ENCODE measurements around the gene NEXMIF. TPM values are rescaled to one million over a fixed set of nuclear protein-coding genes. Genes with fewer than 3 reads are reported as not detected.

The NEXMIF gene
- total RNA-seq, 2 donors from 2014 or later: 1.8 to 1.9 TPM

- Histone ChIP-seq H3K27ac (ENCODE audit: low read depth, low read length) (no peak overlapping the region), H3K36me3 (ENCODE audit: control insufficient read depth, insufficient read depth, low read length) (no peaks in the 10 kb centered on the region), H3K4me1 (ENCODE audit: control insufficient read depth, insufficient read depth, low read length) (no peaks in the 10 kb centered on the region), H3K27me3 (ENCODE audit: control insufficient read depth, insufficient read depth, low read length, poor library complexity, severe bottlenecking) (no peaks in the 10 kb centered on the region), H3K9ac (ENCODE audit: extremely low read depth, low read length, poor library complexity, severe bottlenecking) (no peak overlapping the region), H3K4me3 (ENCODE audit: low read length) (no peak overlapping the region), H3K9me3 (ENCODE audit: control insufficient read depth, low read length) (no peaks in the 10 kb centered on the region)
- TF ChIP-seq, protein P1, sequence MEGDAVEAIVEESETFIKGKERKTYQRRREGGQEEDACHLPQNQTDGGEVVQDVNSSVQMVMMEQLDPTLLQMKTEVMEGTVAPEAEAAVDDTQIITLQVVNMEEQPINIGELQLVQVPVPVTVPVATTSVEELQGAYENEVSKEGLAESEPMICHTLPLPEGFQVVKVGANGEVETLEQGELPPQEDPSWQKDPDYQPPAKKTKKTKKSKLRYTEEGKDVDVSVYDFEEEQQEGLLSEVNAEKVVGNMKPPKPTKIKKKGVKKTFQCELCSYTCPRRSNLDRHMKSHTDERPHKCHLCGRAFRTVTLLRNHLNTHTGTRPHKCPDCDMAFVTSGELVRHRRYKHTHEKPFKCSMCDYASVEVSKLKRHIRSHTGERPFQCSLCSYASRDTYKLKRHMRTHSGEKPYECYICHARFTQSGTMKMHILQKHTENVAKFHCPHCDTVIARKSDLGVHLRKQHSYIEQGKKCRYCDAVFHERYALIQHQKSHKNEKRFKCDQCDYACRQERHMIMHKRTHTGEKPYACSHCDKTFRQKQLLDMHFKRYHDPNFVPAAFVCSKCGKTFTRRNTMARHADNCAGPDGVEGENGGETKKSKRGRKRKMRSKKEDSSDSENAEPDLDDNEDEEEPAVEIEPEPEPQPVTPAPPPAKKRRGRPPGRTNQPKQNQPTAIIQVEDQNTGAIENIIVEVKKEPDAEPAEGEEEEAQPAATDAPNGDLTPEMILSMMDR (conservative IDR thresholded peaks at IDR 0.05): no peak
- DNase-seq: no peak
- H3K27me3 Mint-ChIP-seq (ENCODE audit: insufficient read depth): no peaks in the 10 kb centered on the region
- H3K4me1 Mint-ChIP-seq: peaks cover 8% of the 10 kb centered on the region
- 50 to 78% methylated on average over 1 to 3 of the region's 3 CpGs for WGBS, 2 experiments (ENCODE audit: insufficient coverage in 1 of 2, insufficient read length in 1 of 2)
- H3K9me3 Mint-ChIP-seq: peaks cover 34% of the 10 kb centered on the region
- no peaks in the 10 kb centered on the region for H3K36me3 Mint-ChIP-seq (ENCODE audit: low read depth)
- H3K27ac Mint-ChIP-seq: no peak overlapping the region
- H3K4me3 Mint-ChIP-seq: no peak overlapping the region
Observed at GRCh38 chrX:74779175-74779574, 146.1 kb downstream of the NEXMIF start.

GRCh38 chrX:74774988-74775387, 150.3 kb downstream of the NEXMIF start:
- Mint-ChIP-seq H3K4me3 (no peak overlapping the region), H3K4me1 (peaks cover 8% of the 10 kb centered on the region), H3K27ac (no peak overlapping the region), H3K9me3 (peaks cover 31% of the 10 kb centered on the region), H3K36me3 (ENCODE audit: low read depth) (no peaks in the 10 kb centered on the region), H3K27me3 (ENCODE audit: insufficient read depth) (no peaks in the 10 kb centered on the region)
- H3K9me3 ChIP-seq (ENCODE audit: control insufficient read depth, low read length): no peaks in the 10 kb centered on the region
- 94% methylated on average over 1 of the region's 1 CpG; no CpG with 5 or more reads in 1 of the 2 experiments for WGBS, 2 experiments (ENCODE audit: insufficient coverage in 1 of 2, insufficient read length in 1 of 2)
- H3K27ac ChIP-seq (ENCODE audit: low read depth, low read length): no peak overlapping the region
- H3K4me3 ChIP-seq (ENCODE audit: low read length): no peak overlapping the region
- H3K36me3 ChIP-seq (ENCODE audit: control insufficient read depth, insufficient read depth, low read length): no peaks in the 10 kb centered on the region
- H3K4me1 ChIP-seq (ENCODE audit: control insufficient read depth, insufficient read depth, low read length): no peaks in the 10 kb centered on the region
- no peak overlapping the region for H3K9ac ChIP-seq (ENCODE audit: extremely low read depth, low read length, poor library complexity, severe bottlenecking)
- DNase-seq: no peak
- H3K27me3 ChIP-seq (ENCODE audit: control insufficient read depth, insufficient read depth, low read length, poor library complexity, severe bottlenecking): no peaks in the 10 kb centered on the region
- TF ChIP-seq, protein P1 (conservative IDR thresholded peaks at IDR 0.05): no peak

DNA sequence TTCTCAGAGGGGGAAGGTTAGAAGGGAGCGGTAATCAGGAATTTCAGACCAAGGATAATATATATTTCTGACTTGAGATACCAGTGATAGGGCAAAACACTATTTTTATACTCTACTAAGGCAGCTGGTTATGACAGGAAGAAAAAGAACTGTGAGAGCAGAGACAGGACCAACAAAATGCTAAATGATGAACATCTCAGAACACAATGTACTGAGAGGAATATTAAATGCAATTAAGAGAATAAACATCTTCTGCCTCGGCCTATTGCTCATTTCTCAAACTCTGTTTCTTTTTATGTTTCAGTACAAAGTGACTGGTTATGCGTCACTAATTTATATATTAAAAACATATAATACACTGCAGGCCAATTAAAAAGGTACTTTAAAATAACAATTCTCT, 188.8 kb downstream of the NEXMIF start:
- TF ChIP-seq, protein P1 (conservative IDR thresholded peaks at IDR 0.05): no peak
- H3K9ac ChIP-seq (ENCODE audit: extremely low read depth, low read length, poor library complexity, severe bottlenecking): no peak overlapping the region
- H3K27ac Mint-ChIP-seq: no peak overlapping the region
- H3K27me3 ChIP-seq (ENCODE audit: control insufficient read depth, insufficient read depth, low read length, poor library complexity, severe bottlenecking): no peaks in the 10 kb centered on the region
- no peaks in the 10 kb centered on the region for H3K36me3 ChIP-seq (ENCODE audit: control insufficient read depth, insufficient read depth, low read length)
- no peaks in the 10 kb centered on the region for H3K27me3 Mint-ChIP-seq (ENCODE audit: insufficient read depth)
- no peaks in the 10 kb centered on the region for H3K4me1 ChIP-seq (ENCODE audit: control insufficient read depth, insufficient read depth, low read length)
- no peak overlapping the region for H3K27ac ChIP-seq (ENCODE audit: low read depth, low read length)
- peaks cover 33% of the 10 kb centered on the region for H3K9me3 Mint-ChIP-seq
- H3K9me3 ChIP-seq (ENCODE audit: control insufficient read depth, low read length): no peaks in the 10 kb centered on the region
- no peaks in the 10 kb centered on the region for H3K4me1 Mint-ChIP-seq
- H3K4me3 Mint-ChIP-seq: no peak overlapping the region
- WGBS, 2 experiments (ENCODE audit: insufficient coverage in 1 of 2, insufficient read length in 1 of 2): 88% methylated on average over 1 of the region's 3 CpGs; no CpG with 5 or more reads in 1 of the 2 experiments
- H3K4me3 ChIP-seq (ENCODE audit: low read length): no peak overlapping the region
- DNase-seq: no peak
- H3K36me3 Mint-ChIP-seq (ENCODE audit: low read depth): no peaks in the 10 kb centered on the region

Measured in endodermal cell (in vitro differentiated cells).